ENCODE data around the gene TMBIM1.

- TF ChIP-seq CTCF (IDR thresholded peaks at IDR 0.05; ENCODE audit: low read depth, low read length) (no peak), EZH2phosphoT487 (IDR thresholded peaks at IDR 0.05; ENCODE audit: low read depth) (no peak)
Observed at GRCh38 chr2:218306184-218306920, 14.0 kb upstream of the TMBIM1 start.

Data from OCI-LY3 (cell line).